ENCODE data around the gene ITPRIP.

GRCh38 chr10:104293011-104293410 is 45.3 kb downstream of the ITPRIP start:
- no peak for TF ChIP-seq CTCF (IDR thresholded peaks at IDR 0.05)
- TF ChIP-seq POLR2A (IDR thresholded peaks at IDR 0.05) = no peak
- no peak for TF ChIP-seq EP300 (IDR thresholded peaks at IDR 0.05)
